ENCODE measurements around the gene DACT2.

The DACT2 gene

GRCh38 chr6:168261234-168261633 is 58.3 kb downstream of the DACT2 start:
- no peak for DNase-seq

DNA sequence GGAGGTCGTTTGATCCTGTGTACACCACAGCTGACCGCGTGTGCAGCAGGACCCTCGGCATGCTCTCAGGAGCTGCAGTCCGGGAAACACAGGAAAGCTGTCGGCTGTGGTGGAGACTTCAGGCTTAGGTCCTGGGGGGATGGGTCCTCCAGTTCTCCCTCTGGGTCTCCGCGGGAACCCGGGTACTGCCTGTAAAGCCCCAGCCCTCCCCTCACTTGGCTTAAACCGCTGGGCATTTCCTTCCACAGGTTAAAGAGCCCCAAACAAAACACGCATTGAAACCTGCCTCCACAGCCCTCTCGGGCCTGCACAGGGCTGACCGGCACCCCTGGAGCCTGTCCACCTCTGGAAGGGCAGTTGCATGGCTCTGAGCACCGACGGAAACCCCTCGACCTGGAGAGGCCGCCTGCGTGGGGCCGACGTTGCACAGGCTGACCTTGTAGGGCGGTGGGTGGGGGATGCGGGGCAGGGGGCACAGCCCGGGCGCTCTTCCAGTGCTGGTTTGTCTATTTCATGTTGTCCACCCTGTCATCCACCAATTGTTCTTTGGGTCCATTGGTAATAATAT is 59.1 kb downstream of the DACT2 start:
- no peak for DNase-seq

GRCh38 chr6:168258795-168259194 is 60.8 kb downstream of the DACT2 start:
- no peak for DNase-seq

GRCh38 chr6:168256940-168257339 is 62.6 kb downstream of the DACT2 start:
- DNase-seq: no peak
